Spinal cord (tissue), 10 donors: ENCODE measurements around the gene LRRIQ1. TPM values are rescaled to one million over a fixed set of nuclear protein-coding genes. Genes with fewer than 3 reads are reported as not detected.
A peak's percentile ranks its signal among the peaks of the same experiment; 100 is the strongest.

Experiments
- DNase-seq, 6 donors: peaks; one replicate each; pipeline versions ENCODE4 v3.0.0 to v3.0.0-alpha.2; 2013 to 2015; ENCODE audit warnings: low spot score in 6 of 6, low read depth in 4 of 6
- H3K27ac ChIP-seq: one replicate; pipeline ENCODE4 v1.5.1; 2013; ENCODE audit warnings: low read depth, low read length, control low read depth
- H3K27me3 ChIP-seq: one replicate; pipeline ENCODE4 v1.6.1; 2013; ENCODE audit warnings: low read length; ENCODE audit not compliant: control insufficient read depth, insufficient read depth
- H3K36me3 ChIP-seq: one replicate; pipeline ENCODE4 v1.6.1; 2013; ENCODE audit warnings: low read length; ENCODE audit not compliant: control insufficient read depth, insufficient read depth
- H3K4me1 ChIP-seq: one replicate; pipeline ENCODE4 v1.6.1; 2013; ENCODE audit warnings: low read length; ENCODE audit not compliant: control insufficient read depth, insufficient read depth
- H3K4me3 ChIP-seq: one replicate; pipeline ENCODE4 v1.5.1; 2013; ENCODE audit warnings: low read depth, low read length, control low read depth
- H3K9me3 ChIP-seq: one replicate; pipeline ENCODE4 v1.6.1; 2013; ENCODE audit warnings: low read length; ENCODE audit not compliant: control insufficient read depth, insufficient read depth
- WGBS: methylation state at CpG from one replicate; pipeline ENCODE4 v1.1.5; 2013; ENCODE audit warnings: missing lambda C conversion rate; ENCODE audit not compliant: insufficient coverage; 5-methylcytosine and 5-hydroxymethylcytosine counted together
- polyA plus RNA-seq, 2 donors: library from polyadenylated mRNA; unstranded; fragments of 120-200 nt; gene quantifications; one replicate each; pipeline ENCODE4 v1.2.1, GENCODE V29; 2013; ENCODE audit not compliant: insufficient read length in 2 of 2
- total RNA-seq, 2 donors: library from RNA; depleted of rRNA in 1 of 2; stranded (reverse); fragments of 120-200 nt in 1 of 2; fragments of >200 nt in 1 of 2; gene quantifications; one replicate each; pipeline versions ENCODE4 v1.2.3 to v1.2.4, GENCODE V29; 2013 to 2014
- donor health status: healthy.

LRRIQ1 gene
- total and polyA plus RNA-seq, 4 donors, result 5.6 to 18.0 (median 10.4) TPM

DNA sequence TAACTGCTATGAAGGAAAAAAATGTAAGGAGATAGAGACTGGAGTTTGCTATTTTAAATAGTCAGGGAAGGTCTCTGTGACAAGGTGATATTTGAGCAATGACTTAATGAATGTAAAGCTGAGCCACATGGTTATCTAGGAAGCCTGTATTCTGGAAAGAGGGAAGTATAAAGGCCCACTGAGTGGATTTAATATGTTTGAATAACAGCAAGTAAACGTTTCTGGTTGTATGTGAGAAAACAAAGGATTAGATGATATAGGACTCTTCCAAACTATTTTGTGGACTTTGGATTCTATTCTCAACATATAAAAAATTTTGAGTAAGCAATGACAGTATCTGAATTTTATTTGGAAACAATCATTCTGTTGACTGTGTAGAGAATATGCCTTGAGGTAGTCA, 5.2 kb downstream of the LRRIQ1 start:
- H3K4me3 ChIP-seq, result no peak overlapping the region
- DNase-seq, result no peak
- WGBS, result no CpG with 5 or more reads among the region's 1 CpG
- no peak overlapping the region for H3K27ac ChIP-seq
- no peaks in the 10 kb centered on the region for H3K36me3 ChIP-seq
- H3K27me3 ChIP-seq, result no peaks in the 10 kb centered on the region
- H3K9me3 ChIP-seq, result no peaks in the 10 kb centered on the region
- no peaks in the 10 kb centered on the region for H3K4me1 ChIP-seq

DNA sequence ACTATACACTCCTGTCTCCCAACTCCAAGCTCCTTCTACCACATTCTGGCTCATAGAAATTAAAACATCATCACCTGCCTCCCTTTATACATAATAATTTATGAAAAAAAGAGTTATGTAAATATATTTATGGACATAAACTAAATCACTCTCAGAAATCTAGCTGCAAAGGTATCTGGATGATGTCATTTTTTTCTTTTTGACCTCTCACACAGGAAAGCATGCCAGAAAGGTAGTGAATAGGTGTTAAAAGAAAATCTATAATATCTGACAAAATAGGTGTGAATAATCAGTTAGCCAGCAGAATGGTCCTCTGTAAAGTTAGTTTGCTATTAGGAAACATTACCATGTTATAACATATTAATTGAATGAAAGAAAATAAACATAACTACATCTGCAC, 7.7 kb downstream of the LRRIQ1 start:
- no peaks in the 10 kb centered on the region for H3K36me3 ChIP-seq
- no peak overlapping the region for H3K4me3 ChIP-seq
- DNase-seq, result no peak
- H3K27me3 ChIP-seq, result no peaks in the 10 kb centered on the region
- H3K4me1 ChIP-seq, result no peaks in the 10 kb centered on the region
- no peak overlapping the region for H3K27ac ChIP-seq
- no peaks in the 10 kb centered on the region for H3K9me3 ChIP-seq

DNA sequence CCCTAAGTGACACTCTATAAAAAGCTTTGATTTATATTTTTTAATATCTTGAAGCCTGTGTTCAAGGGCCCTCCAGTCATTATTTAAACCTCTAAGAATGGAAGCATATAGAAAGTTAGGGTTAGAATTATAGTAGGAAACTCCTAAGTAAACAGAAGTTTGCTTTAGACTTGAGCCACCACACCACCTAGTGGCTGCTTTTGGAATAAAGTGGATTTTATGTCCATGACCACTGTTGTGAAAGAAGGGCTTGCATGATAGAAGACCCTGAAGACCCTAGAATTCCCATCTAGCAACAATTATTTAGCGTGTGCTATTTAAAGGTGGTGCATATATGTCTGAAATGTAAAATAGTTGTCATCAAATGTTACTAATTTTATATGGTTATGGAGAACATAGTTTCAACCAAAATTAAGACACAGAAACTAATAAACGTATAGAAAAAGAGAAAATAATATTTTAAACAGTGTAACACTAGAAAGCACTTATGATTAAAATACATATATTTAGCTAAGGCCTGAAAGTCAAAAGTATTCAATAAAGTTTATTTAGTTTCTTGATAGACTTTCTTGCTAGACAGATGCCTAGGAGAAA, 21.3 kb downstream of the LRRIQ1 start:
- DNase-seq, result peak in 3 of 6 donors; percentile 12 to 80 (median 72)
- no CpG with 5 or more reads among the region's 2 CpGs for WGBS

DNA sequence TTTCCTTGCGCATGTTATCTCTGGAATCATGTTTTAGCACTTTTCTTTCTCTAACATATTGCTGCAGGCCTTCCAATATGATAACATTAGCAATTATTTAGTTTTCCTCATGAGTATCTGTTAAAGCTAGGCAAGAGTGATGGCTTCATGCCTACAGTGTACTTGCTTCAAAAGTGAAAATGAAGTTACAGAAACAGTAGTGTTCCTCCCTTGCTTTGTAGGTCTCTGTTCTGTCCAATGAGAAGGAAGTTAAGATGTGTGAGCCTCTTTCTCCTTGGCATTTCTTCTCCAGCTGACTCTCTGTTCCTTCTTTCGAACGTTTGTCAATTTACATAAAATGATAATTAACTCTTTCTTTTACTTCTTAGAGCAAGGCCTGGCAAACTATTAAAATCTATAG, 22.2 kb downstream of the LRRIQ1 start:
- H3K4me1 ChIP-seq, result no peaks in the 10 kb centered on the region
- no peak for DNase-seq
- H3K27me3 ChIP-seq, result no peaks in the 10 kb centered on the region
- H3K4me3 ChIP-seq, result no peak overlapping the region
- H3K36me3 ChIP-seq, result no peaks in the 10 kb centered on the region
- no peak overlapping the region for H3K27ac ChIP-seq
- 100% methylated on average over 1 of the region's 3 CpGs for WGBS
- no peaks in the 10 kb centered on the region for H3K9me3 ChIP-seq

More for the DNA sequence above, 21.3 kb downstream of the LRRIQ1 start:
- Histone ChIP-seq H3K36me3 (no peaks in the 10 kb centered on the region), H3K4me1 (no peaks in the 10 kb centered on the region), H3K9me3 (no peaks in the 10 kb centered on the region), H3K4me3 (no peak overlapping the region), H3K27me3 (no peaks in the 10 kb centered on the region), H3K27ac (no peak overlapping the region)

DNA sequence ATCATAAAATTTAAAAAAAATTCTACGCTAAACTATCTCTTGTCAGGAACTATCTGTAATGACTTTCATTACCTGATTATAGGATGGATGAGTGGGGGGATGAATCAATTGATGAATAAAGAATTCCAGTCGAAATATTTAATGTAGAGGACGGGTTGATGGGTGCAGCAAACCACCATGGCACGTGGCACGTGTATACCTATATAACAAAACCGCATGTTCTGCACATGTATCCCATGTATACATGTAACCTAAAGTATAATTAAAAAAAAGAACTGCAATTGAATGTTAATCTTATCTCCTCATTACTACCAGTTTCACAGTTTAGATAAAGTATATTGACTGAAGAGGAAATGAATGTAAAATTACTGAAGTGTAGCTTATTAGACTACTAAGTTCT, 23.4 kb downstream of the LRRIQ1 start:
- H3K27ac ChIP-seq, result no peak overlapping the region
- DNase-seq, result no peak
- H3K9me3 ChIP-seq, result no peaks in the 10 kb centered on the region
- H3K27me3 ChIP-seq, result no peaks in the 10 kb centered on the region
- no peaks in the 10 kb centered on the region for H3K36me3 ChIP-seq
- WGBS, result no CpG with 5 or more reads among the region's 6 CpGs
- no peak overlapping the region for H3K4me3 ChIP-seq
- no peaks in the 10 kb centered on the region for H3K4me1 ChIP-seq

DNA sequence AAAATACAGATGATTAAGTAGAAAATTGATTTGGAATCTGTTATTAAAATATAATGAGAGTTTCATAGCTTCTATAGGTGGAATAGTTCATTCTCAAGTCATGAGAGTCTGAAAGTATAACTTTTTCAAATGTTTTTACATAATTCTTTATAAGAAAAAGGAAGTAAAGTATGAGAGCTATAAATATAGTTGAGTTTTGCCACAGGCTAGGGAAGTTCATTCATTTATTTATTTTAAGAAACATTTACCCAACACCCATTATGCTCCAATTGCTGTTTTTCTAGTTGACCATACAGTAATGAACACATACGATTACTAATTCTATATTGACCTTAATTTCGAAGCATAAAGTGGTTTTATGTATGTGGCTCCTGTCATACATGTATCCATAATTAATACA, 24.8 kb downstream of the LRRIQ1 start:
- no CpG with 5 or more reads among the region's 2 CpGs for WGBS
- Histone ChIP-seq H3K27ac (no peak overlapping the region), H3K4me1 (no peaks in the 10 kb centered on the region), H3K27me3 (no peaks in the 10 kb centered on the region), H3K9me3 (no peaks in the 10 kb centered on the region), H3K36me3 (no peaks in the 10 kb centered on the region), H3K4me3 (no peak overlapping the region)
- no peak for DNase-seq

DNA sequence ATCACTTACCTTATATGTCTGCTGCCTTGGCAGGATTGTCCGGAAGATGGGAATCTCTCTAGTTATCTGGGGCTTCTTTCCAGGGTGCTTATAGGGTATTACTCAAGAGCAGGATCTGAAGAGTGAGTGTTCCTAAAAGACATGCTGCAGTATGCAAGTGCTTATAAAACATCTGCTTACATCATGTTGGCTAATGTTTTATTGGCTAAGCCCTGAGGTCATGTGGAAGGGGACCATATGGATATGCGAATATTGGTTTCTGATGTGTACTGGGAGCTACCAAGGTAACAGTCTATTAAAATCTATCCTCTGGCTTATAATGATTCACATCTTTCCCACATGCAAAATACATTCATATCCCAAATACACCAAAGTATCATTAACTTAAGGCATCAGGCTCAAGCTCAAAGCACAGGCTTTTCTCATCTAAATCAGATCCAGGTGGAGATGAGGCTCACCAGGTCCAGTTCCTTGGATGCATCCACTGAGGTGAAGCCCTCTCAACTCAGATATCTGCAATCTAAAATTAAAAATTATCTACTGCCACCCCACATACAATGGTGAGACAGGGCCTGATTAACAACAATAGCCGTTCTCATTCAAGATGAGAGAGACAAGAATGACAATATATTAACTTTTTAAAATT, 29.8 kb downstream of the LRRIQ1 start:
- no peak overlapping the region for H3K4me3 ChIP-seq
- WGBS, result no CpG with 5 or more reads among the region's 3 CpGs
- H3K4me1 ChIP-seq, result no peaks in the 10 kb centered on the region
- H3K27ac ChIP-seq, result no peak overlapping the region
- no peak for DNase-seq
- H3K9me3 ChIP-seq, result no peaks in the 10 kb centered on the region
- no peaks in the 10 kb centered on the region for H3K27me3 ChIP-seq
- H3K36me3 ChIP-seq, result no peaks in the 10 kb centered on the region

DNA sequence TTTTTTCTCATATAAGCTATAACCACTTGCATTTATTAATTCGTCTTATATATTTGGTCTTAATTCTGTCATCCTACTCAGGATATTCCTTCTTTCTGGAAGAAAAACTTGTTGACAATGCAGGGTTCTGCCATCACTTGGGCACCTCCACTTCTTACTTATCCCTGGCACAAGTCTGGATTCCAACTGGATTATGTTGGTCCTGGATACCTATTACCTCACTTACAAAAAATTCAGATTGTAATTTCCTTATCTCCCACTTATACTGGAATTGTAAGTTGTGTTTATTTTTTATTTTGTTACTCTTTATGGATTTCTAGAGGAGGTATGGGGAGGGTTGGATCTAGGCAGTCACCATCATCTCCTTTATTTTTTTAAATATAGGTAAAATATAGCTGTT, 36.7 kb downstream of the LRRIQ1 start:
- no peak for DNase-seq
- Histone ChIP-seq H3K27me3 (no peaks in the 10 kb centered on the region), H3K9me3 (no peaks in the 10 kb centered on the region), H3K27ac (no peak overlapping the region), H3K36me3 (no peaks in the 10 kb centered on the region), H3K4me1 (no peaks in the 10 kb centered on the region), H3K4me3 (no peak overlapping the region)
- WGBS, result no CpG with 5 or more reads among the region's 1 CpG

DNA sequence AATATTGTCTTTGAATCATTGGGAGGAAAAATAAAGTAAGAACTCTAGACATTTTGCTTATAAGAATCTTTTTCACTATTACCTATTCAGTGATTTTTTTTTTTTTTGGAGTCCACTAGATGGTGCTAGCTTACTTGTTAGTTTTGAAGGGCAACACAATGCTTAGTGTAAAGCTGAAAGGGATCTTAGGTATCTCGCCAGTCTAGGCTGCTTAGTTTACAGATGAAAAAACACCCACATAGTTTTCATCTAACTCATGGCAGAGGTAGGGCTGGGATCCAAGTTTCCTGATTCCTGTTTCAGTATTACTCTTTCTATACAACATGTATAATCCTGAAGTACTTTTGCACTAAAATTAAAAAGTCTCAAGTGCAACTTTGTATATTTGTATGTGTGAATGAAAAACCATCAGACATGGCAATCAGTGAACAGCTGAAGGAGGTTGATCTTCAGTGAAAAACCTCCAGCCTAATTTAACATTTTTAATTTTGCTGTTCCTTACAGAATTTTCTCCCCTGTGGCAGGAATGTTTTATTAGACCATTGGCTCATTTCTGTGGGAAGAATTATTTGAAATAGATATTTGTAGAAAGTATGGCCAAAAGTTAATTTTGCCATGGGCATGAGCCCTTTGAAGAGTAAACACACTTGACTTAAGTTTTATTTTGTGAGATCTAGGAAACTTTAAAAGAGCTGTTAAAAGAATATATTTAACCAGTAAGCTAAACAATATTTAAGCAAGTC, 40.7 kb downstream of the LRRIQ1 start:
- Histone ChIP-seq H3K36me3 (no peaks in the 10 kb centered on the region), H3K4me1 (no peaks in the 10 kb centered on the region), H3K27ac (no peak overlapping the region), H3K27me3 (no peaks in the 10 kb centered on the region), H3K9me3 (no peaks in the 10 kb centered on the region), H3K4me3 (no peak overlapping the region)
- WGBS, result no CpG with 5 or more reads among the region's 1 CpG
- peak in 5 of 6 donors; percentile 22 to 91 (median 42) for DNase-seq

DNA sequence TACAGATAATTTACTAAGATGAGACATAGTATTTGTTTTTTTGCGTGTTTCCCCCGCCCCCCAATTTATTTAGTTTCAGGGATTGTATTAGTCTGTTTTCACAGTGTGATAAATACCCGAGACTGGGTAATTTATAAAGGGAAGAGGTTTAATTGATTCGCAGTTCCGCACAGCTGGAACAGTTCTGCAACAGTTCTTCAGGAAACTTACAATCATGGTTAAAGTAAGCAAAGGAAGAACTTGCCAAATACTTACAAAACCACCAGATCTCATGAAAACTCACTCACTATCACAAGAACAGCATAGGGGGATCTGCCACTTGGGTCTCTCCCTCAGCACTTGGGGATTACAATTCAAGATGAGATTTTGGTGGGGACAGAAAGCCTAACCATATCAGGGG, 48.9 kb downstream of the LRRIQ1 start:
- H3K36me3 ChIP-seq, result no peaks in the 10 kb centered on the region
- H3K4me3 ChIP-seq, result no peak overlapping the region
- no peaks in the 10 kb centered on the region for H3K27me3 ChIP-seq
- no peaks in the 10 kb centered on the region for H3K9me3 ChIP-seq
- no peak overlapping the region for H3K27ac ChIP-seq
- no peak for DNase-seq
- no peaks in the 10 kb centered on the region for H3K4me1 ChIP-seq
- no CpG with 5 or more reads among the region's 5 CpGs for WGBS
